ENCODE results near the gene ARHGAP42. TPM values are rescaled to one million over a fixed set of nuclear protein-coding genes. Genes with fewer than 3 reads are reported as not detected.

Gene ARHGAP42
- total RNA-seq, 1 experiment from 2014 or later: 8.0 TPM

DNA sequence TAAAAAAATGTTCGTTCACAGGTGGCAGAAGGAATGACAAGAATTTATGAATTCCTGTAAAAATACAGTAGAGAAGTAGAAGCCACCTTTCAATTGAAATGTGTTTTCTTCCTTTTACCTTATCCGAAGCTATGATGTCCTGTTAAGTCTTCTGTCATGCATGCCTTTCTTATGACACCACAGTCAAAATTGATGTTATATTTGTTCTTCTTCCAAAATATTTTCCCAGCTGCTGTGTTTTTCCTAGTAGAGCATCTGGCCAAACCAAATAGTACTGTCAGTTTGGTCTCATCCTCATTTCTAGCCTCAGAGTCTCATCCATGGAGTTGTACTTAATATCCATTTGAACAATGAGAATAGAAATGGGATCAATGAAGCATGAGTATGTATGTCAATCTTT lies 236.5 kb downstream of the ARHGAP42 start:
- POLR2A ChIA-PET (ENCODE audit: low non-redundant PET): no interaction called here
- H3K4me3 ChIP-seq (ENCODE audit: low read depth, low read length, poor library complexity, severe bottlenecking): no peak overlapping the region
- TF ChIP-seq, protein P1, sequence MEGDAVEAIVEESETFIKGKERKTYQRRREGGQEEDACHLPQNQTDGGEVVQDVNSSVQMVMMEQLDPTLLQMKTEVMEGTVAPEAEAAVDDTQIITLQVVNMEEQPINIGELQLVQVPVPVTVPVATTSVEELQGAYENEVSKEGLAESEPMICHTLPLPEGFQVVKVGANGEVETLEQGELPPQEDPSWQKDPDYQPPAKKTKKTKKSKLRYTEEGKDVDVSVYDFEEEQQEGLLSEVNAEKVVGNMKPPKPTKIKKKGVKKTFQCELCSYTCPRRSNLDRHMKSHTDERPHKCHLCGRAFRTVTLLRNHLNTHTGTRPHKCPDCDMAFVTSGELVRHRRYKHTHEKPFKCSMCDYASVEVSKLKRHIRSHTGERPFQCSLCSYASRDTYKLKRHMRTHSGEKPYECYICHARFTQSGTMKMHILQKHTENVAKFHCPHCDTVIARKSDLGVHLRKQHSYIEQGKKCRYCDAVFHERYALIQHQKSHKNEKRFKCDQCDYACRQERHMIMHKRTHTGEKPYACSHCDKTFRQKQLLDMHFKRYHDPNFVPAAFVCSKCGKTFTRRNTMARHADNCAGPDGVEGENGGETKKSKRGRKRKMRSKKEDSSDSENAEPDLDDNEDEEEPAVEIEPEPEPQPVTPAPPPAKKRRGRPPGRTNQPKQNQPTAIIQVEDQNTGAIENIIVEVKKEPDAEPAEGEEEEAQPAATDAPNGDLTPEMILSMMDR (conservative IDR thresholded peaks at IDR 0.05; ENCODE audit: low read depth, low read length): no peak
- H3K9me3 ChIP-seq (ENCODE audit: low read depth, low read length, poor library complexity, severe bottlenecking): no peaks in the 10 kb centered on the region
- no peaks in the 10 kb centered on the region for H3K36me3 ChIP-seq (ENCODE audit: insufficient read depth, low read length, poor library complexity, severe bottlenecking)
- intact Hi-C loops (cut with micrococcal nuclease; ENCODE audit: unreplicated experiment): no loop called here
- CTCF ChIA-PET: no interaction called here
- peaks cover 7% of the 10 kb centered on the region for H3K4me1 ChIP-seq (ENCODE audit: insufficient read depth, low read length, poor library complexity, severe bottlenecking)
- BruUV-seq (replicated peaks): no TSS peak
- H3K27ac ChIP-seq (ENCODE audit: low read depth, low read length, poor library complexity, severe bottlenecking): no peak overlapping the region
- DNase-seq (ENCODE audit: low spot score): no peak
- H3K27me3 ChIP-seq (replicated peaks; ENCODE audit: insufficient read depth, low read depth, low read length, poor library complexity): no peaks in the 10 kb centered on the region

DNA sequence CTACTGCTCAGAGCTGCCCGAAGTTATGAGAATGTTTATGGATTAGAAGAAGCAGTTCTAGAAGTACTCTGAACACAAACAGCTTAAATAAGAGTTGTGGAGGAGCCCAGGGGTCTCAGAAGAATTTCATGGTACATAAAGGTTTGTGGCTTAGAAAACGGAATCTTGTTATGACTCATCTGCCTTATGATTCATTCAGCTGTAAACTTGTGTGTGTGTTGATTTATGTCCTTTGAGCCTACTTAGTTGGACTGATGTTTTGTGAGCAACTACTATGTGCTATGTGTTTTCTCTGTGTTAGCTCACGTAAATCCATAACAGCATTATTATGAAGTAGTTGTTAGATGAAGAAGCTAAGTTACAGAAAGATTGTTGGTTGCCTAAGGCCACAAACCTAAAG lies 238.8 kb downstream of the ARHGAP42 start:
- TF ChIP-seq, protein P1 (conservative IDR thresholded peaks at IDR 0.05; ENCODE audit: low read depth, low read length): no peak
- no peak for TF ChIP-seq EZH2 (IDR thresholded peaks at IDR 0.05; ENCODE audit: borderline replicate concordance, low read depth, low read length, poor library complexity, severe bottlenecking)
- intact Hi-C loops (cut with micrococcal nuclease; ENCODE audit: unreplicated experiment): loop anchor here (5.0 kb wide), 1 partner anchor 69 kb away; no protein-coding TSS in a partner anchor
- ChIA-PET POLR2A (ENCODE audit: low non-redundant PET) (interaction anchor here (0.6 kb wide), 1 partner anchor 321 kb away, joined by 4 read pairs; no protein-coding TSS in a partner anchor), CTCF (interaction anchor here (1.1 kb wide), 1 partner anchor 349 kb away, joined by 4 read pairs; no protein-coding TSS in a partner anchor)
- Histone ChIP-seq H3K27ac (ENCODE audit: low read depth, low read length, poor library complexity, severe bottlenecking) (no peak overlapping the region), H3K4me1 (ENCODE audit: insufficient read depth, low read length, poor library complexity, severe bottlenecking) (no peaks in the 10 kb centered on the region), H3K27me3 (replicated peaks; ENCODE audit: insufficient read depth, low read depth, low read length, poor library complexity) (no peaks in the 10 kb centered on the region), H3K9me3 (ENCODE audit: low read depth, low read length, poor library complexity, severe bottlenecking) (no peaks in the 10 kb centered on the region), H3K4me3 (ENCODE audit: low read depth, low read length, poor library complexity, severe bottlenecking) (no peak overlapping the region), H3K36me3 (ENCODE audit: insufficient read depth, low read length, poor library complexity, severe bottlenecking) (no peaks in the 10 kb centered on the region)
- peak; percentile 83 for DNase-seq (ENCODE audit: low spot score)
- BruUV-seq (replicated peaks): no TSS peak

DNA sequence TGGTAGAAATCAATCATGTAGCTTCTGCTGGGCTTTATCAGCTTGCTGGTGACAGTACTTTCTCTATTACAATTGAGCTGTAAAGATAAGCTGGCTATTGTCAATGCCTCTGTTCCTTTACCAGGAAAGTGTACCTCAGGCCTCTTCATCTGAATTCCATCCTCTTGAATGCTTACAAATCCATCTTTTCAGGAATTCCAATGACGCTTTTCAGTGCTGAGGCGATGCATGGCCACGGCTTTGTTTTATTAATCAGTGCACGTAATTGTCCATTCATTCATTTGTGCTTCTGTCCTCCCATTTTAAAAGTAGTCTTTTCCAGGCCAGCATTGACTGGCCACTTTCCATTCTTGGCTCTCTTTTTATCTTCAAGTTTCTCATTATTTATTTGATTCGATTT lies 240.5 kb downstream of the ARHGAP42 start:
- DNase-seq (ENCODE audit: low spot score): no peak
- TF ChIP-seq EZH2 (IDR thresholded peaks at IDR 0.05; ENCODE audit: borderline replicate concordance, low read depth, low read length, poor library complexity, severe bottlenecking): no peak
- TF ChIP-seq, protein P1 (conservative IDR thresholded peaks at IDR 0.05; ENCODE audit: low read depth, low read length): no peak
- no peak overlapping the region for H3K27ac ChIP-seq (ENCODE audit: low read depth, low read length, poor library complexity, severe bottlenecking)
- no peaks in the 10 kb centered on the region for H3K36me3 ChIP-seq (ENCODE audit: insufficient read depth, low read length, poor library complexity, severe bottlenecking)
- ChIA-PET POLR2A (ENCODE audit: low non-redundant PET) (no interaction called here), CTCF (interaction anchor here (1.2 kb wide), 1 partner anchor 9 kb away, joined by 4 read pairs; no protein-coding TSS in a partner anchor)
- H3K9me3 ChIP-seq (ENCODE audit: low read depth, low read length, poor library complexity, severe bottlenecking): no peaks in the 10 kb centered on the region
- no peak overlapping the region for H3K4me3 ChIP-seq (ENCODE audit: low read depth, low read length, poor library complexity, severe bottlenecking)
- H3K27me3 ChIP-seq (replicated peaks; ENCODE audit: insufficient read depth, low read depth, low read length, poor library complexity): no peaks in the 10 kb centered on the region
- peaks cover under 1% of the 10 kb centered on the region for H3K4me1 ChIP-seq (ENCODE audit: insufficient read depth, low read length, poor library complexity, severe bottlenecking)
- intact Hi-C loops (cut with micrococcal nuclease; ENCODE audit: unreplicated experiment): loop anchor here (5.0 kb wide), 1 partner anchor 70 kb away; no protein-coding TSS in a partner anchor
- BruUV-seq (replicated peaks): no TSS peak

Data from A673 (cell line).